Cardiac muscle cell (in vitro differentiated cells and primary cell): Measurements from ENCODE around the gene SCN4B. TPM values are rescaled to one million over a fixed set of nuclear protein-coding genes. Genes with fewer than 3 reads are reported as not detected.
A peak's percentile ranks its signal among the peaks of the same experiment; 100 is the strongest.
"Not testable (repeated sequence)": the region's sequence is repeated elsewhere in the genome, so short reads cannot be mapped to it uniquely, and the experiment has no call there.

ENCODE experiments used
- DNase-seq, 2 donors: peaks; one replicate each; pipeline versions ENCODE4 v3.0.0 to v3.0.0-alpha.2; 2010 to 2017; ENCODE audit warnings: low read depth in 1 of 2, low spot score in 1 of 2
- H3K27ac ChIP-seq: fragments of 200-600 bp; sonication (generic); 2 replicates; pipeline ENCODE4 v1.5.1; 2016
- H3K27me3 ChIP-seq: fragments of 200-600 bp; sonication (generic); 2 replicates; pipeline ENCODE4 v1.6.0; 2016; ENCODE audit warnings: control low read depth
- H3K36me3 ChIP-seq: fragments of 200-600 bp; sonication (generic); 2 replicates; pipeline ENCODE4 v1.5.1; 2016; ENCODE audit warnings: control low read depth
- H3K4me1 ChIP-seq: fragments of 200-600 bp; sonication (generic); 2 replicates; pipeline ENCODE4 v1.8.1; 2017; ENCODE audit warnings: low read depth, mild to moderate bottlenecking, mixed run types
- H3K4me3 ChIP-seq: fragments of 200-600 bp; sonication (generic); 2 replicates; pipeline ENCODE4 v1.5.1; 2016; ENCODE audit warnings: mild to moderate bottlenecking
- H3K9me3 ChIP-seq: fragments of 200-600 bp; sonication (generic); 2 replicates; pipeline ENCODE4 v1.5.1; 2017; ENCODE audit warnings: low read depth, mild to moderate bottlenecking, control low read depth
- polyA plus RNA-seq: library from polyadenylated mRNA; unstranded; fragments of >200 nt; fragmentation: Nextera tagmentation; extraction: Ambion mirVana; gene quantifications from 2 replicates; pipeline ENCODE4 v1.2.1, GENCODE V29; 2016
- total RNA-seq: library from RNA; depleted of rRNA; stranded (reverse); fragments of >200 nt; gene quantifications from 2 replicates; pipeline ENCODE4 v1.2.3, GENCODE V29; 2016
- TF ChIP-seq, protein P1 (sequence below): IDR thresholded peaks from 2 replicates; pipeline ENCODE4 v1.5.1; 2012; ENCODE audit warnings: low read depth, mild to moderate bottlenecking, low read length

Gene SCN4B
- total and polyA plus RNA-seq, 2 experiments from 2014 or later = 0.21 to 0.39 TPM

GRCh38 chr11:118184784-118185579 lies 32.4 kb upstream of the SCN4B start:
- H3K27me3 ChIP-seq = peaks cover 20% of the 10 kb centered on the region
- TF ChIP-seq, protein P1, sequence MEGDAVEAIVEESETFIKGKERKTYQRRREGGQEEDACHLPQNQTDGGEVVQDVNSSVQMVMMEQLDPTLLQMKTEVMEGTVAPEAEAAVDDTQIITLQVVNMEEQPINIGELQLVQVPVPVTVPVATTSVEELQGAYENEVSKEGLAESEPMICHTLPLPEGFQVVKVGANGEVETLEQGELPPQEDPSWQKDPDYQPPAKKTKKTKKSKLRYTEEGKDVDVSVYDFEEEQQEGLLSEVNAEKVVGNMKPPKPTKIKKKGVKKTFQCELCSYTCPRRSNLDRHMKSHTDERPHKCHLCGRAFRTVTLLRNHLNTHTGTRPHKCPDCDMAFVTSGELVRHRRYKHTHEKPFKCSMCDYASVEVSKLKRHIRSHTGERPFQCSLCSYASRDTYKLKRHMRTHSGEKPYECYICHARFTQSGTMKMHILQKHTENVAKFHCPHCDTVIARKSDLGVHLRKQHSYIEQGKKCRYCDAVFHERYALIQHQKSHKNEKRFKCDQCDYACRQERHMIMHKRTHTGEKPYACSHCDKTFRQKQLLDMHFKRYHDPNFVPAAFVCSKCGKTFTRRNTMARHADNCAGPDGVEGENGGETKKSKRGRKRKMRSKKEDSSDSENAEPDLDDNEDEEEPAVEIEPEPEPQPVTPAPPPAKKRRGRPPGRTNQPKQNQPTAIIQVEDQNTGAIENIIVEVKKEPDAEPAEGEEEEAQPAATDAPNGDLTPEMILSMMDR = no peak
- H3K9me3 ChIP-seq = no peaks in the 10 kb centered on the region
- H3K27ac ChIP-seq = no peak overlapping the region
- H3K4me3 ChIP-seq = no peak overlapping the region
- no peaks in the 10 kb centered on the region for H3K36me3 ChIP-seq
- DNase-seq = no peak
- peaks cover 4% of the 10 kb centered on the region for H3K4me1 ChIP-seq

- H3K27me3 ChIP-seq = peaks cover 20% of the 10 kb centered on the region
- H3K4me1 ChIP-seq, H3K27ac ChIP-seq, H3K9me3 ChIP-seq, H3K36me3 ChIP-seq, DNase-seq, H3K4me3 ChIP-seq: not testable (repeated sequence)
Measured at GRCh38 chr11:118183691-118184090, 31.1 kb upstream of the SCN4B start.

DNA sequence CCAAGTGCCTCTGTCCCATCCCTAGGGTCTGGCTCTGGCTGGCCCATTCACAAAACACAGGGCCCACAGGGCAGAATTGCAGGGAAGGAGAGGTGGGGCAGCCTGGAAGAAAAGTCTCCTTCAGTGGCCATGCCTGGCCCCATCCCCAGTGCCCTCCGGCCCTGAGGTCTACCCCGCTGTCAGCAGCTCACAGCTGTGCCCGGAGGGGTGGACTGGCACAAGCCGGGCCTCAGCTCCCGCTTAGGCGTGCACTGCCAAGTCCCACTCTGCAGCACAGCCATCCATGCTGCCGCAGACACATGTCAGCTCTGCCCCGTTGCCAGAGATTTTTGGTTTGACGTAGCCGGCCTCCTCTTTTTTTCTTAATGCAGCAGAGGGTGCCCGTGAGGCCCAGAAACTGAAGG lies 27.7 kb upstream of the SCN4B start:
- H3K4me3 ChIP-seq = no peak overlapping the region

DNA sequence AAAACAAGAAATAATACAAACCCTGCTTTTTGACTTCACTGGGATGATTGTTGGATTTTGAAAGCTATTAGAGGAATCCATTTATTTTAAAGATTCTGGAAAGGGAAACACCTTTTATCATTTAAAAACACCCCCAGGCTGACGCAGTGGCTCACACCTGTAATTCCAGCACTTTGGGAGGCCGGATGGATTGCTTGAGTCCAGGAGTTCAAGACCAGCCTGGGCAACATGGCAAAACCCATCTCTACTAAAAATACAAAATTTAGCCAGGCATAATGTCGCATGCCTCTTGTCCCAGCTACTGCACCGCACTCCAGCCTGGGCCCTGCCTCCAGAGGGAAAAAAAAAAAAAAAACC lies 24.1 kb upstream of the SCN4B start:
- H3K27ac ChIP-seq = no peak overlapping the region
- no peaks in the 10 kb centered on the region for H3K36me3 ChIP-seq
- TF ChIP-seq, protein P1 = no peak
- peaks cover 18% of the 10 kb centered on the region for H3K4me1 ChIP-seq
- H3K4me3 ChIP-seq = no peak overlapping the region
- DNase-seq = no peak
- H3K9me3 ChIP-seq = no peaks in the 10 kb centered on the region
- peaks cover 20% of the 10 kb centered on the region for H3K27me3 ChIP-seq

More for the DNA sequence above, 27.7 kb upstream of the SCN4B start:
- no peaks in the 10 kb centered on the region for H3K36me3 ChIP-seq
- no peak overlapping the region for H3K27ac ChIP-seq
- TF ChIP-seq, protein P1 = no peak
- H3K9me3 ChIP-seq = no peaks in the 10 kb centered on the region
- peaks cover 8% of the 10 kb centered on the region for H3K4me1 ChIP-seq
- peak; percentile 48 to 81 for DNase-seq
- peaks cover under 1% of the 10 kb centered on the region for H3K27me3 ChIP-seq

DNA sequence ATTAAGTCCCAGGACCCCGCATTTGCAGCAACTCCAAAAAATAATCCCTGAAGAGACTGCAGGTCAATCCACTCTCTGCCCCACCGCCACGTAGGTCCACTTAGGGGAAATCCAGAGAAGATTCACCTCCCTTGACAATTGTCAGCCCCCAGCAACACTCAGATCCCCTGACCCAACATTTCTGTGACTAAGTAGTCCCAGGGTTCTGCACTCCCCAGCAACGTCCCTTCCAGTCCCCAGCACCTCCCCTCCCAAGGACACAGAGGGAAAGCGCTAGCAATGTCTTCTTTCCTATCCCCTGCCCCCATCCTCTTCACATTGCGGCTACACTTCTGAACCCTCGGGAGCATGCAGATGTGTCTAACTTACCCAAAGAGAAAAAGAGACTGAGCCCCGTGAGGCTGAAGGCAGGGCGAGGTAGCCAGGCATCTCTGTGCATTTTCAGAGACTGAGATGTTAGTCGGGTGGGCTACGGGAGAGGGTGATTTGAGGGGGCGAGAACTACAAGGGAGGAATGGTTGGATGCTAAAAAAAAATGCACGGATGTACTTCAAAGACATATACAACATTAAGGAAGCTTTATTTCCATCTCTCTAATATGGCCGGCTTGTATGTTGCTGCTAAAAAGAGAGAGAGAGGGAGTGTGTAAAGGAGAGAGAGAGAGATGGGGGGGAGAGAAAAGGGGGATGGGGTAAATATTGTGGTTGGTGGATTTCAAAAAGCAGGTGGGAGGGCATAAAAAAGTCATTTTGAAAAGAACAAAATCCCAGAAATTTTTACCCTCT lies 23.6 kb upstream of the SCN4B start, which contains the start of gene SCN2B:
TSS of gene SCN2B (minus strand) at position 647 of the 785 bp plus-strand sequence. CDS start at position 439, 208 bp downstream.
- peaks cover 25% of the 10 kb centered on the region for H3K27me3 ChIP-seq
- no peaks in the 10 kb centered on the region for H3K36me3 ChIP-seq
- DNase-seq = peak; percentile 30 to 55
- TF ChIP-seq, protein P1 = no peak
- H3K27ac ChIP-seq = no peak within 1 kb of the TSS
- H3K9me3 ChIP-seq = no peaks in the 10 kb centered on the region
- peaks cover 18% of the 10 kb centered on the region for H3K4me1 ChIP-seq
- peak within 1 kb of the TSS; percentile 42 for H3K4me3 ChIP-seq
